ENCODE measurements around the gene ADAMTSL1.

GRCh38 chr9:18692962-18693361 lies 219.0 kb downstream of the ADAMTSL1 start:
- TF ChIP-seq CTCF (IDR thresholded peaks at IDR 0.05; ENCODE audit: poor library complexity, severe bottlenecking) (no peak), POLR2AphosphoS5 (IDR thresholded peaks at IDR 0.05) (no peak), TAF1 (IDR thresholded peaks at IDR 0.05; ENCODE audit: low read depth) (no peak)

Data from neural cell (in vitro differentiated cells).